ENCODE measurements around the gene MIGA2.

The MIGA2 gene

GRCh38 chr9:129036923-129037766 is 719 bp downstream of the MIGA2 start:
- Histone ChIP-seq H3K27ac (ENCODE audit: low read depth, low read length, poor library complexity, severe bottlenecking) (no peak overlapping the region), H2AFZ (ENCODE audit: low read length) (no peak overlapping the region), H3K4me1 (ENCODE audit: insufficient read depth, low read length, severe bottlenecking) (peaks cover 19% of the 10 kb centered on the region), H3K9me3 (ENCODE audit: low read length) (no peaks in the 10 kb centered on the region), H3K27me3 (ENCODE audit: insufficient read depth, low read length) (no peaks in the 10 kb centered on the region), H3K36me3 (ENCODE audit: insufficient read depth, low read length) (peaks cover 17% of the 10 kb centered on the region), H3K4me3 (ENCODE audit: low read depth, low read length, poor library complexity, severe bottlenecking) (peak overlapping the region; percentile 93), H4K20me1 (ENCODE audit: insufficient read depth, low read length) (no peaks in the 10 kb centered on the region), H3K79me2 (ENCODE audit: insufficient read depth, low read length) (peaks cover 12% of the 10 kb centered on the region), H3F3A (ENCODE audit: insufficient read depth, low read length) (no peaks in the 10 kb centered on the region), H3K4me2 (ENCODE audit: low read length) (peak overlapping the region; percentile 98), H3K9me2 (ENCODE audit: low read depth, low read length) (no peaks in the 10 kb centered on the region), H3K9ac (ENCODE audit: low read length) (peak overlapping the region; percentile 89)
- no peak for TF ChIP-seq EZH2 (IDR thresholded peaks at IDR 0.05; ENCODE audit: borderline replicate concordance, low read length)
- TF ChIP-seq, protein P1, sequence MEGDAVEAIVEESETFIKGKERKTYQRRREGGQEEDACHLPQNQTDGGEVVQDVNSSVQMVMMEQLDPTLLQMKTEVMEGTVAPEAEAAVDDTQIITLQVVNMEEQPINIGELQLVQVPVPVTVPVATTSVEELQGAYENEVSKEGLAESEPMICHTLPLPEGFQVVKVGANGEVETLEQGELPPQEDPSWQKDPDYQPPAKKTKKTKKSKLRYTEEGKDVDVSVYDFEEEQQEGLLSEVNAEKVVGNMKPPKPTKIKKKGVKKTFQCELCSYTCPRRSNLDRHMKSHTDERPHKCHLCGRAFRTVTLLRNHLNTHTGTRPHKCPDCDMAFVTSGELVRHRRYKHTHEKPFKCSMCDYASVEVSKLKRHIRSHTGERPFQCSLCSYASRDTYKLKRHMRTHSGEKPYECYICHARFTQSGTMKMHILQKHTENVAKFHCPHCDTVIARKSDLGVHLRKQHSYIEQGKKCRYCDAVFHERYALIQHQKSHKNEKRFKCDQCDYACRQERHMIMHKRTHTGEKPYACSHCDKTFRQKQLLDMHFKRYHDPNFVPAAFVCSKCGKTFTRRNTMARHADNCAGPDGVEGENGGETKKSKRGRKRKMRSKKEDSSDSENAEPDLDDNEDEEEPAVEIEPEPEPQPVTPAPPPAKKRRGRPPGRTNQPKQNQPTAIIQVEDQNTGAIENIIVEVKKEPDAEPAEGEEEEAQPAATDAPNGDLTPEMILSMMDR (IDR thresholded peaks at IDR 0.05; ENCODE audit: low read length) = no peak

GRCh38 chr9:129037767-129038098 is 1.3 kb downstream of the MIGA2 start:
- TF ChIP-seq EZH2 (IDR thresholded peaks at IDR 0.05; ENCODE audit: borderline replicate concordance, low read length) = no peak
- TF ChIP-seq, protein P1 (IDR thresholded peaks at IDR 0.05; ENCODE audit: low read length) = no peak
- Histone ChIP-seq H3K9me3 (ENCODE audit: low read length) (no peaks in the 10 kb centered on the region), H3K4me2 (ENCODE audit: low read length) (peak overlapping the region; percentile 98), H3K79me2 (ENCODE audit: insufficient read depth, low read length) (peaks cover 12% of the 10 kb centered on the region), H3K4me3 (ENCODE audit: low read depth, low read length, poor library complexity, severe bottlenecking) (peak overlapping the region; percentile 93), H3F3A (ENCODE audit: insufficient read depth, low read length) (no peaks in the 10 kb centered on the region), H3K27ac (ENCODE audit: low read depth, low read length, poor library complexity, severe bottlenecking) (no peak overlapping the region), H3K9me2 (ENCODE audit: low read depth, low read length) (no peaks in the 10 kb centered on the region), H3K27me3 (ENCODE audit: insufficient read depth, low read length) (no peaks in the 10 kb centered on the region), H4K20me1 (ENCODE audit: insufficient read depth, low read length) (no peaks in the 10 kb centered on the region), H3K9ac (ENCODE audit: low read length) (peak overlapping the region; percentile 89; the same call in 1 of the 2 replicates), H3K36me3 (ENCODE audit: insufficient read depth, low read length) (peaks cover 23% of the 10 kb centered on the region), H3K4me1 (ENCODE audit: insufficient read depth, low read length, severe bottlenecking) (peaks cover 19% of the 10 kb centered on the region), H2AFZ (ENCODE audit: low read length) (no peak overlapping the region)

GRCh38 chr9:129038109-129038852 is 1.9 kb downstream of the MIGA2 start:
- Histone ChIP-seq H3K9me3 (ENCODE audit: low read length) (no peaks in the 10 kb centered on the region), H3F3A (ENCODE audit: insufficient read depth, low read length) (no peaks in the 10 kb centered on the region), H3K27ac (ENCODE audit: low read depth, low read length, poor library complexity, severe bottlenecking) (no peak overlapping the region), H3K79me2 (ENCODE audit: insufficient read depth, low read length) (peaks cover 12% of the 10 kb centered on the region), H3K9me2 (ENCODE audit: low read depth, low read length) (no peaks in the 10 kb centered on the region), H2AFZ (ENCODE audit: low read length) (no peak overlapping the region), H3K4me1 (ENCODE audit: insufficient read depth, low read length, severe bottlenecking) (peaks cover 19% of the 10 kb centered on the region), H3K36me3 (ENCODE audit: insufficient read depth, low read length) (peaks cover 23% of the 10 kb centered on the region), H3K4me2 (ENCODE audit: low read length) (peak overlapping the region; percentile 98; the same call in 1 of the 2 replicates), H4K20me1 (ENCODE audit: insufficient read depth, low read length) (no peaks in the 10 kb centered on the region), H3K27me3 (ENCODE audit: insufficient read depth, low read length) (no peaks in the 10 kb centered on the region), H3K4me3 (ENCODE audit: low read depth, low read length, poor library complexity, severe bottlenecking) (peak overlapping the region; percentile 93), H3K9ac (ENCODE audit: low read length) (no peak overlapping the region; the same call in 1 of the 2 replicates)
- TF ChIP-seq, protein P1 (IDR thresholded peaks at IDR 0.05; ENCODE audit: low read length) = no peak
- no peak for TF ChIP-seq EZH2 (IDR thresholded peaks at IDR 0.05; ENCODE audit: borderline replicate concordance, low read length)
